Smooth muscle cell (in vitro differentiated cells): Measurements from ENCODE around the gene PLA2G4A. TPM values are rescaled to one million over a fixed set of nuclear protein-coding genes. Genes with fewer than 3 reads are reported as not detected.

Experiments
- DNase-seq: peaks from one replicate; lab custom pipeline; 2025; ENCODE audit not compliant: unreplicated experiment; lab: John Stamatoyannopoulos, UW
- H2AFZ ChIP-seq: fragments of 200-600 bp; sonication (generic); 2 replicates; pipeline ENCODE4 v1.6.0; 2016; ENCODE audit warnings: antibody characterized with exemption, low read depth, mild to moderate bottlenecking
- H3F3A ChIP-seq: fragments of 200-600 bp; sonication (generic); 2 replicates; pipeline ENCODE4 v1.6.0; 2017; ENCODE audit warnings: antibody characterized with exemption, low read depth
- H3K27ac ChIP-seq: fragments of 200-600 bp; sonication (generic); 2 replicates; pipeline ENCODE4 v1.5.1; 2016; ENCODE audit warnings: low read depth, mild to moderate bottlenecking
- H3K27me3 ChIP-seq: fragments of 200-600 bp; sonication (generic); 2 replicates; pipeline ENCODE4 v1.6.1; 2016; ENCODE audit warnings: low read depth, mild to moderate bottlenecking
- H3K36me3 ChIP-seq: fragments of 200-600 bp; sonication (generic); 2 replicates; pipeline ENCODE4 v1.5.1; 2016; ENCODE audit warnings: low read depth
- H3K4me1 ChIP-seq: fragments of 200-600 bp; sonication (generic); 2 replicates; pipeline ENCODE4 v1.5.1; 2016; ENCODE audit warnings: low read depth
- H3K4me2 ChIP-seq: fragments of 200-600 bp; sonication (generic); 2 replicates; pipeline ENCODE4 v1.6.0; 2016; ENCODE audit warnings: mild to moderate bottlenecking
- H3K4me3 ChIP-seq: fragments of 200-600 bp; sonication (generic); 2 replicates; pipeline ENCODE4 v1.5.1; 2016; ENCODE audit warnings: mild to moderate bottlenecking
- H3K79me2 ChIP-seq: fragments of 200-600 bp; sonication (generic); 2 replicates; pipeline ENCODE4 v1.6.0; 2016; ENCODE audit warnings: low read depth, mild to moderate bottlenecking
- H3K9ac ChIP-seq: fragments of 200-600 bp; sonication (generic); 2 replicates; pipeline ENCODE4 v1.6.0; 2016; ENCODE audit warnings: low read depth
- H3K9me3 ChIP-seq: fragments of 200-600 bp; sonication (generic); replicated peaks from 2 replicates; pipeline ENCODE4 v1.5.1; 2016; ENCODE audit warnings: low read depth
- H4K20me1 ChIP-seq: fragments of 200-600 bp; sonication (generic); 2 replicates; pipeline ENCODE4 v1.6.0; 2016; ENCODE audit warnings: low read depth
- CTCF ChIP-seq: fragments of 200-600 bp; sonication (generic); IDR thresholded peaks from 2 replicates; pipeline ENCODE4 v1.5.1; 2017; ENCODE audit warnings: borderline replicate concordance, mild to moderate bottlenecking, antibody characterized with exemption; ENCODE audit not compliant: insufficient read depth, poor library complexity, severe bottlenecking
- WGBS: methylation state at CpG from one replicate; pipeline ENCODE4 v1.1.7; 2016; ENCODE audit warnings: low lambda C conversion rate; 5-methylcytosine and 5-hydroxymethylcytosine counted together
- polyA plus RNA-seq: library from polyadenylated mRNA; unstranded; fragments of >200 nt; fragmentation: Nextera tagmentation; extraction: Ambion mirVana; gene quantifications from 2 replicates; pipeline ENCODE4 v1.2.1, GENCODE V29; 2016
- total RNA-seq: library from RNA; depleted of rRNA; stranded (reverse); fragments of >200 nt; gene quantifications from 2 replicates; pipeline ENCODE4 v1.2.3, GENCODE V29; 2014

The PLA2G4A gene
- total and polyA plus RNA-seq, 2 experiments from 2014 or later = 3.3 to 7.8 TPM

GRCh38 chr1:186923486-186923885 is 94.7 kb downstream of the PLA2G4A start:
- no peak overlapping the region for H3K9ac ChIP-seq
- no peak for DNase-seq
- H3K4me1 ChIP-seq = no peaks in the 10 kb centered on the region
- no peak overlapping the region for H3K27ac ChIP-seq
- no peaks in the 10 kb centered on the region for H3K36me3 ChIP-seq
- no peak overlapping the region for H3K4me2 ChIP-seq
- no peaks in the 10 kb centered on the region for H3K27me3 ChIP-seq
- H3K4me3 ChIP-seq = no peak overlapping the region
- H3F3A ChIP-seq = no peaks in the 10 kb centered on the region
- TF ChIP-seq CTCF = no peak
- no peaks in the 10 kb centered on the region for H3K9me3 ChIP-seq
- no peaks in the 10 kb centered on the region for H3K79me2 ChIP-seq
- no peak overlapping the region for H2AFZ ChIP-seq
- WGBS = 74% methylated on average over 2 of the region's 2 CpGs
- H4K20me1 ChIP-seq = no peaks in the 10 kb centered on the region

- WGBS = 90% methylated on average over 3 of the region's 3 CpGs
- Histone ChIP-seq H3K27me3 (no peaks in the 10 kb centered on the region), H3K9me3 (no peaks in the 10 kb centered on the region), H3K36me3 (no peaks in the 10 kb centered on the region), H3K4me1 (no peaks in the 10 kb centered on the region), H3K9ac (no peak overlapping the region), H3F3A (no peaks in the 10 kb centered on the region), H2AFZ (no peak overlapping the region), H3K4me2 (no peak overlapping the region), H3K4me3 (no peak overlapping the region), H3K27ac (no peak overlapping the region), H3K79me2 (no peaks in the 10 kb centered on the region), H4K20me1 (no peaks in the 10 kb centered on the region)
- TF ChIP-seq CTCF = no peak
- DNase-seq = no peak
These were observed 97.3 kb downstream of the PLA2G4A start for GRCh38 chr1:186925881-186926669.

- WGBS = 89% methylated on average over 4 of the region's 4 CpGs
- Histone ChIP-seq H3K79me2 (no peaks in the 10 kb centered on the region), H3K27ac (no peak overlapping the region), H3K4me2 (no peak overlapping the region), H4K20me1 (no peaks in the 10 kb centered on the region), H2AFZ (no peak overlapping the region), H3K9me3 (no peaks in the 10 kb centered on the region), H3F3A (no peaks in the 10 kb centered on the region), H3K27me3 (no peaks in the 10 kb centered on the region), H3K36me3 (no peaks in the 10 kb centered on the region), H3K9ac (no peak overlapping the region), H3K4me1 (no peaks in the 10 kb centered on the region), H3K4me3 (no peak overlapping the region)
- DNase-seq = no peak
- TF ChIP-seq CTCF = no peak
These were observed 99.1 kb downstream of the PLA2G4A start for GRCh38 chr1:186927884-186928283.

GRCh38 chr1:186930238-186930637 is 101.5 kb downstream of the PLA2G4A start:
- H3K79me2 ChIP-seq = no peaks in the 10 kb centered on the region
- H3K27me3 ChIP-seq = no peaks in the 10 kb centered on the region
- no peak overlapping the region for H3K9ac ChIP-seq
- H3K9me3 ChIP-seq = no peaks in the 10 kb centered on the region
- H3K4me1 ChIP-seq = no peaks in the 10 kb centered on the region
- WGBS = 68% methylated on average over 2 of the region's 2 CpGs
- no peak for DNase-seq
- TF ChIP-seq CTCF = no peak
- H3F3A ChIP-seq = no peaks in the 10 kb centered on the region
- H2AFZ ChIP-seq = peak overlapping the region; percentile 17
- no peaks in the 10 kb centered on the region for H4K20me1 ChIP-seq
- H3K4me2 ChIP-seq = no peak overlapping the region
- no peaks in the 10 kb centered on the region for H3K36me3 ChIP-seq
- no peak overlapping the region for H3K27ac ChIP-seq
- H3K4me3 ChIP-seq = no peak overlapping the region
